ENCODE results near the gene VMP1. TPM values are rescaled to one million over a fixed set of nuclear protein-coding genes. Genes with fewer than 3 reads are reported as not detected.

The VMP1 gene
- total RNA-seq, 1 experiment from 2014 or later: 277 TPM

DNA sequence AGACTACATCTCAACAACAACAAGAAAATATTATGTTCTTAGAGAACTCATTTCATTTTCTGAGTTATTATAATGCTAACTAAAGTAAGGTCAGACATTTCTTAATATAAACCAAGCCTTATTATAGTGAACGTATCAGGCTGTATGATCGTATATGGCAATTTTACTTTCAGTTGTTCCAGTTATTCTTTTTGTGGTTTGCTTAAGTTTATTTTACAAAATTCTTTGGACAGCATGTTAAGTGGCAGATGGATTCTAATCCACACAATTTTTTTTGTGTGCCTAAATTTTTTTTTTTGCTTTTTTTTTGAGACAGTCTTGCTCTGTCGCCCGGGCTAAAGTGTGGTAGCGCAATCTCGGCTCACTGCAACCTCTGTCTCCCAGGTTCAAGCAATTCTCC, 59.0 kb downstream of the VMP1 start:
- peaks cover 26% of the 10 kb centered on the region for H3K4me1 ChIP-seq
- ChIA-PET POLR2A (no interaction called here), CTCF (no interaction called here)
- Mint-ChIP-seq H3K27ac (ENCODE audit: unreplicated experiment) (no peak overlapping the region), H3K36me3 (ENCODE audit: insufficient read depth, unreplicated experiment) (peaks cover 42% of the 10 kb centered on the region), H3K27me3 (ENCODE audit: insufficient read depth, unreplicated experiment) (no peaks in the 10 kb centered on the region), H3K9me3 (ENCODE audit: unreplicated experiment) (no peaks in the 10 kb centered on the region), H3K4me1 (ENCODE audit: low read depth, unreplicated experiment) (peaks cover 7% of the 10 kb centered on the region), H3K4me3 (ENCODE audit: unreplicated experiment) (no peak overlapping the region)
- no peaks in the 10 kb centered on the region for H3K9me3 ChIP-seq
- H3K36me3 ChIP-seq (ENCODE audit: control insufficient read depth, insufficient read depth, low read length): no peaks in the 10 kb centered on the region; the same call in 1 of the 2 replicates
- H3K27me3 ChIP-seq (replicated peaks; ENCODE audit: control insufficient read depth, insufficient read depth, low read length): no peaks in the 10 kb centered on the region
- no TSS peak for BruUV-seq (replicated peaks)
- TF ChIP-seq, protein P1, sequence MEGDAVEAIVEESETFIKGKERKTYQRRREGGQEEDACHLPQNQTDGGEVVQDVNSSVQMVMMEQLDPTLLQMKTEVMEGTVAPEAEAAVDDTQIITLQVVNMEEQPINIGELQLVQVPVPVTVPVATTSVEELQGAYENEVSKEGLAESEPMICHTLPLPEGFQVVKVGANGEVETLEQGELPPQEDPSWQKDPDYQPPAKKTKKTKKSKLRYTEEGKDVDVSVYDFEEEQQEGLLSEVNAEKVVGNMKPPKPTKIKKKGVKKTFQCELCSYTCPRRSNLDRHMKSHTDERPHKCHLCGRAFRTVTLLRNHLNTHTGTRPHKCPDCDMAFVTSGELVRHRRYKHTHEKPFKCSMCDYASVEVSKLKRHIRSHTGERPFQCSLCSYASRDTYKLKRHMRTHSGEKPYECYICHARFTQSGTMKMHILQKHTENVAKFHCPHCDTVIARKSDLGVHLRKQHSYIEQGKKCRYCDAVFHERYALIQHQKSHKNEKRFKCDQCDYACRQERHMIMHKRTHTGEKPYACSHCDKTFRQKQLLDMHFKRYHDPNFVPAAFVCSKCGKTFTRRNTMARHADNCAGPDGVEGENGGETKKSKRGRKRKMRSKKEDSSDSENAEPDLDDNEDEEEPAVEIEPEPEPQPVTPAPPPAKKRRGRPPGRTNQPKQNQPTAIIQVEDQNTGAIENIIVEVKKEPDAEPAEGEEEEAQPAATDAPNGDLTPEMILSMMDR (IDR thresholded peaks at IDR 0.05; ENCODE audit: insufficient read depth in 1 of 2, low read depth in 1 of 2, low read length in 1 of 2, severe bottlenecking in 1 of 2, unreplicated experiment in 1 of 2): no peak
- no peak overlapping the region for H3K4me3 ChIP-seq (ENCODE audit: low read depth, low read length)
- no peak for DNase-seq
- intact Hi-C loops (cut with micrococcal nuclease; ENCODE audit: unreplicated experiment): no loop called here

DNA sequence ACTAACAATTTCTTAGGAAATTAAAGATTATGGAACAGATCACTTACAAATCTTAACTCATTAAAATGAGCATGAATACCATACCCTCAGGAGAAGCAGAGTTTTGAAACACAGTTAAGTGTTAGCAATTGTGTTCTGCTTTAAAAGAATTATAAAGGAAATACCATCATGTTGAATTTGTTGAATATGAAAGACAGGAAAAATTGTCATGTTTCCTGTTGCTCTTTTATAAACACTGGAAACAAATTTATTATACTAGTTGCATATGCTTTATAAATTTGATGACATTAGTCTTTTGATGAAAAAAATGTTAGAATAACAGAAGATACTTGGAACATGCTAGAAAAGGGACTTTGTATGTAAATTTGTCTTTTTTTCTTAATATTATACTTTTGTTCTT, 59.7 kb downstream of the VMP1 start:
- DNase-seq: no peak
- BruUV-seq (replicated peaks): no TSS peak
- no peak overlapping the region for H3K4me3 Mint-ChIP-seq (ENCODE audit: unreplicated experiment)
- Histone ChIP-seq H3K9me3 (no peaks in the 10 kb centered on the region), H3K27me3 (replicated peaks; ENCODE audit: control insufficient read depth, insufficient read depth, low read length) (no peaks in the 10 kb centered on the region), H3K4me1 (peaks cover 19% of the 10 kb centered on the region), H3K36me3 (ENCODE audit: control insufficient read depth, insufficient read depth, low read length) (no peaks in the 10 kb centered on the region; the same call in 1 of the 2 replicates), H3K4me3 (ENCODE audit: low read depth, low read length) (no peak overlapping the region)
- ChIA-PET CTCF (no interaction called here), POLR2A (no interaction called here)
- no peak overlapping the region for H3K27ac Mint-ChIP-seq (ENCODE audit: unreplicated experiment)
- peaks cover under 1% of the 10 kb centered on the region for H3K4me1 Mint-ChIP-seq (ENCODE audit: low read depth, unreplicated experiment)
- H3K36me3 Mint-ChIP-seq (ENCODE audit: insufficient read depth, unreplicated experiment): peaks cover 37% of the 10 kb centered on the region
- H3K27me3 Mint-ChIP-seq (ENCODE audit: insufficient read depth, unreplicated experiment): no peaks in the 10 kb centered on the region
- no peaks in the 10 kb centered on the region for H3K9me3 Mint-ChIP-seq (ENCODE audit: unreplicated experiment)
- TF ChIP-seq, protein P1 (IDR thresholded peaks at IDR 0.05; ENCODE audit: insufficient read depth in 1 of 2, low read depth in 1 of 2, low read length in 1 of 2, severe bottlenecking in 1 of 2, unreplicated experiment in 1 of 2): no peak
- intact Hi-C loops (cut with micrococcal nuclease; ENCODE audit: unreplicated experiment): no loop called here

DNA sequence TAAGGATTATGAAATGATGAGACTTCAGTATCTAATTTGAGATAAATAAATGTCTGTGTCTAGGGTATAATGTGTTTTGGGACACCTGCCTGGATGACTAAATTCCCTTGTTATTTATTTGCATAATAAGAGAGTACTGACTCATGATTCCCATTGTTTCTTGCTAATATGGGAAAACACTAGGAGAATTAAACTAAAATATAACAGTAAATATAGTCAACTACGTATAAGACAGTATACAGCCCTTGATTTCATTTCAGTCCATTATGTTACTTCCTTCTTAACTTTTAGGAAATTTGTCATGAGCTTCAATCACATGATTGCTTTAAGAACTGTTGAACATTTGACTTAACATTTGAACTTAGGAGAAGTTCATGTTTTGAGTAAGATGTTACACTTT, 62.4 kb downstream of the VMP1 start:
- H3K4me1 ChIP-seq: no peaks in the 10 kb centered on the region
- no TSS peak for BruUV-seq (replicated peaks)
- CTCF ChIA-PET: no interaction called here
- H3K9me3 ChIP-seq: no peaks in the 10 kb centered on the region
- TF ChIP-seq, protein P1 (IDR thresholded peaks at IDR 0.05; ENCODE audit: insufficient read depth in 1 of 2, low read depth in 1 of 2, low read length in 1 of 2, severe bottlenecking in 1 of 2, unreplicated experiment in 1 of 2): no peak
- H3K36me3 Mint-ChIP-seq (ENCODE audit: insufficient read depth, unreplicated experiment): peaks cover 36% of the 10 kb centered on the region
- H3K27ac Mint-ChIP-seq (ENCODE audit: unreplicated experiment): no peak overlapping the region
- POLR2A ChIA-PET: no interaction called here
- H3K4me3 ChIP-seq (ENCODE audit: low read depth, low read length): no peak overlapping the region
- no peak for DNase-seq
- no peaks in the 10 kb centered on the region for H3K27me3 ChIP-seq (replicated peaks; ENCODE audit: control insufficient read depth, insufficient read depth, low read length)
- H3K9me3 Mint-ChIP-seq (ENCODE audit: unreplicated experiment): no peaks in the 10 kb centered on the region
- intact Hi-C loops (cut with micrococcal nuclease; ENCODE audit: unreplicated experiment): no loop called here
- H3K36me3 ChIP-seq (ENCODE audit: control insufficient read depth, insufficient read depth, low read length): no peaks in the 10 kb centered on the region; the same call in 1 of the 2 replicates
- H3K27me3 Mint-ChIP-seq (ENCODE audit: insufficient read depth, unreplicated experiment): no peaks in the 10 kb centered on the region
- peaks cover 6% of the 10 kb centered on the region for H3K4me1 Mint-ChIP-seq (ENCODE audit: low read depth, unreplicated experiment)
- no peak overlapping the region for H3K4me3 Mint-ChIP-seq (ENCODE audit: unreplicated experiment)
